NK-92 (cell line): ENCODE data around the gene ADSL.
"Not testable (repeated sequence)": the region's sequence is repeated elsewhere in the genome, so short reads cannot be mapped to it uniquely, and the experiment has no call there.

Experiments
- DNase-seq: peaks from one replicate; lab custom pipeline; 2025; ENCODE audit not compliant: unreplicated experiment; lab: John Stamatoyannopoulos, UW

The ADSL gene

GRCh38 chr22:40367342-40367741, 21.0 kb downstream of the ADSL start:
- no peak for DNase-seq

DNA sequence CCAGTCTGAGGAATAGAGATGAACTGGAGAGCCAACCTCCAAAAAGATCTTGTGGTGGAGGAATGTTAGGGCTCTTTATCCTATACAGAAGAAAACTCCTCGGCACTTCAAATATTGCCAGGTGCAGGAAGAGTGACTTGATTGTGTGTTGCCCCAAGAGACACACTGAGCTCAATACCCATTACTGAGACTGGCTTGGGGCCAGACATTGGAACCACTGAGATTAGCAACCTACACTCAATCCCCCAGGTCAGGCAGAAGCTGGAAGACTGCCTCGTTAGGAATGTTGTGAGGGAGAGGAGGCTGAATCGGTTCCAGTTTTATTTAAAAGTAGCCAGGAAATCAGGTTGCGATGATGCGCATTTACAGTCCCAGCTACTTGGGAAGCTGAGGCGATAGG, 21.7 kb downstream of the ADSL start:
- DNase-seq = no peak

- DNase-seq = no peak
Observed at GRCh38 chr22:40368836-40369235, 22.5 kb downstream of the ADSL start.

DNA sequence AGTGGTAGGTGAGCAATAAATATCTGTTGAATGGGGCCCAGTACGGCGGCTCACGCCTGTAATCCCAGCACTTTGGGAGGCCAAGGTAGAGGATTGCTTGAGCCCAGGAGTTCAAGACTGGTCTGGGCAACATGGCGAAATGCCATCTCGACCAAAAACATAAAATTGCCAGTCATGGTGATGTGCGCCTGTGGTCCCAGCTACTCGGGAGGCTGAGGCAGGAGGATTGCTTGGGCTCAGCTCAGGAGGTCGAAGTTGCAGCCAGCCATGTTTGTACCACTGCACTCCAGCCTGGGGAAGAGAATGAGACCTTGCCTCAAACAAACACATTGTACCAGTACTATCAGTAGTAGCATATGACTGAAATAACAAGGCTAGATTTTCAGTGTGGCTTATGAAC, 28.3 kb downstream of the ADSL start:
- no peak for DNase-seq

- no peak for DNase-seq
Observed at GRCh38 chr22:40376149-40376548, 29.8 kb downstream of the ADSL start.

GRCh38 chr22:40377931-40378330, 31.6 kb downstream of the ADSL start:
- DNase-seq = no peak

DNA sequence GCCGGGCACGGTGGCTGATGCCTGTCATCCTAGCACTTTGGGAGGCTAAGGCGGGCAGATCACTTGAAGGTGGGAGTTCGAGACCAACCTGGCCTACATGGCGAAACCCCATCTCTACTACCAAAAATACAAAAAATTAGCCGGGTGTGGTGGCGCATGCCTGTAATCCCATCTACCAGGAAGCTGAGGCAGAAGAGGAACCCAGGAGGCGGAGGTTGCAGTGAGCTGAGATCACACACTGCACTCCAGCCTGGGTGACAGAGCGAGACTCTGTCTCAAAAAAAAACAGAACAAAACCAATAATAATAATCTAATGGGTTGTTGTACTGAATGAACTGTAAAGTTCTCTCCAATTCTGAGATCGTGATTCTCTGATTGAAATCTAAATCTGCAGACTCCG, 32.1 kb downstream of the ADSL start:
- DNase-seq = not testable (repeated sequence)

DNA sequence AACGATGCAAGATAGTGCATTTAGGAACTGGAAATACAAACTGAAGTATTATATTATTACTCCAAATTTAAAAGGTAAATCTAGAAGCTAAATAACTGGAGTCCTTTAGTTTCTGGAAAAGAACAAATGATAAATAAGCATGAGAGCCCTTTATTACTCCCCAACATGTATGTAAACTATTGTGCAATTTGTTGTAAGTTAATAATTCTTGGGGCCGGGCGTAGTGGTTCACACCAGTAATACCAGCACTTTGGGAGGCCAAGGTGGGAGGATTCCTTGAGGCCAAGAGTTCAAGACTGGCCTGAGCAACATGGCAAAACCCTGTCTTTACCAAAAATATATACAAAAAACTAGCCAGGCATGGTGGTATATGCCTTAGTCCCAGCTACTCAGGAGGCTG, 35.2 kb downstream of the ADSL start:
- no peak for DNase-seq

DNA sequence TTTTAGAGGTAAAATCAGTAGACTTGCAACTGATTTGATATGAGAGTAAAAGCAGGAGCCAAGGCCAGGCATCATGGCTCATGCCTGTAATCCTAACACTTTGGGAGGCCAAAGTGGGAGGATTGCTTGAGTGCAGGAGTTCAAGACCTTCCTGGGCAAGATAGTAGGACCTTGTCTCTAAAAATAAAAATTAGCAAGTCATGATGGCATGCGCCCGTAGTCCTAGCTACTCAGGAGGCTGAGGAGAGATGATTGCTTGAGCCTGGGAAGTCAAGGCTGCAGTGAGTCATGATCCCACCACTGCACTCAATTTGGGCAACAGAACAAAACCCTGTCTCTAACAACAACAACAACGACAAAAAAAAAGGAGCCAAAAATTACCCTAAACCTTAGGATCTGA, 37.6 kb downstream of the ADSL start:
- no peak for DNase-seq

- DNase-seq = no peak
Observed at GRCh38 chr22:40385036-40385782, 38.9 kb downstream of the ADSL start.

GRCh38 chr22:40387746-40388145, 41.4 kb downstream of the ADSL start:
- DNase-seq = no peak

- no peak for DNase-seq
Observed at GRCh38 chr22:40388231-40388630, 41.9 kb downstream of the ADSL start.

- DNase-seq = no peak
Observed at GRCh38 chr22:40391417-40391816, 45.1 kb downstream of the ADSL start.

GRCh38 chr22:40392618-40393017, 46.3 kb downstream of the ADSL start:
- DNase-seq = no peak

- no peak for DNase-seq
Observed at GRCh38 chr22:40394607-40395006, 48.3 kb downstream of the ADSL start.

GRCh38 chr22:40395607-40396006, 49.3 kb downstream of the ADSL start:
- DNase-seq = no peak

DNA sequence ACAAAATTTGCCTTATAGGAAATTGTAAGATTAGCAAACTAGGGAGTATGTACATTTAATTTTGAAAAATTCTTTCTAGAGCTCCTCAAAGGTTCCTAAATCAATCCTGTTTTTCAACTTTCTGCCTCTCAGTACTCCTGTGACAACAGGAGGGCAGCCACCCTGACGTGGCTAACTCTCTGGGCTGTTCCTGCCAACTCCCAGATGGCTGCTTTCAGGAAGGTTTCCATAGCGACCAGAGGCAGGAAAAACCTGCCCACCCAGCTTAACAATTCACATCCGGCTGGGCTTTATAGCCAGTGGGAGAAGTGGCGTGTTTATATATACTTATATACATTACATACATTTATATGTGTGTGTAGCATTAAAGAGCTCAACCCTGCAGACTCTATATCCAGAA, 50.6 kb downstream of the ADSL start:
- DNase-seq = no peak

DNA sequence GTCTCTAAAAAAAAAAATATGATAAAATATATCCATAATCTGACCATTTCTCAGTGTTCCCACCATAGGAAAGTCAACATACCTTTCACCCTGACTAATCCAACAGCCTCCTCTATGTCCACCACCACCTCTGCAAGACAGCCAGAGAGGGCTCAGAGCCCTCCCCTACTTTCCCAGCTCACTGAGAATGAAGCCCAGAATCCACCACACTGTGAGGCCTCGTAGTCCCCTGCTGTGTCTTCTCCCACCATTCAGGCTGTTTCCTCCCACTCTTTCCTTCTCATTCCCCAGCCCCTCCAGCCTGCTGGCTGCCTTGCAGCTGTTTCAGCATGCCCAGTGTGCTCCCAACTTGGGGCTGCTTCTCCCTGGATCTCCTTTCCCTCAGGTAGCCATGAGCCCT, 51.1 kb downstream of the ADSL start:
- DNase-seq = no peak

DNA sequence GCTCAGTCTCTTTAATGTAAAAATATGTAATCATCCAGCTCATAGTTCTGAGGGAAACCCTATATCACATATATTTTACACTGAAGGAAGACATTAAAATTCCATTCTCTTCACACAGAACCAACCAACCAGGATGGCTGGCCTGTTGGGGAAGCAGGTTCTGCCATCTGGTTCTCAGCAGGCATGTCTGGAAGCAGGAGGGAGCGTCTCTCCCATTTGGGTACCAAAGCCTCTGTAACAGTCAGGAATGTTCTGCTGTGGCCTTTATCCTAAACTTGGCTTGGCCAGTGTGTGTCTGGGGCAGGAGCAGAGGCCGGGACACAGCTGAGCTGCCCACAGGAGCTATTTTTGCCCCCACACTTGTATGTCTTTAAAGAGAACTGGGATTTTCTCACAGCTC, 53.3 kb downstream of the ADSL start:
- DNase-seq = no peak

DNA sequence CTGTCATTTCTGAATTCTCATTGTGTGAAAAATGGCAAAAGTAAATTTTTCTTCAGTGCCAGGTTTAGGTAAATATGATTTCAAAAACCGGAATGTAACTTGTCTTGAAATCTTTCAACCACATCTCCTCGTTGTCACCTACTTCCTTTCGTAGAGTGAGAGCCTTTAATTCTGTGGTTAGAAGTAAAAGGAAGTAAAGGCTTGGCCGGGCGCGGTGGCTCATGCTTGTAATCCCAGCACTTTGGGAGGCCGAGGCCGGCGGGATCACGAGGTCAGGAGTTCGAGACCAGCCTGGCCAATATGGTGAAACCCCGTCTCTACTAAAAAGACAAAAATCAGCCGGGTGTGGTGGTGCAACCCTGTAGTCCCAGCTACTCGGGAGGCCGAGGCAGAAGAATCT, 53.9 kb downstream of the ADSL start:
- DNase-seq = no peak

DNA sequence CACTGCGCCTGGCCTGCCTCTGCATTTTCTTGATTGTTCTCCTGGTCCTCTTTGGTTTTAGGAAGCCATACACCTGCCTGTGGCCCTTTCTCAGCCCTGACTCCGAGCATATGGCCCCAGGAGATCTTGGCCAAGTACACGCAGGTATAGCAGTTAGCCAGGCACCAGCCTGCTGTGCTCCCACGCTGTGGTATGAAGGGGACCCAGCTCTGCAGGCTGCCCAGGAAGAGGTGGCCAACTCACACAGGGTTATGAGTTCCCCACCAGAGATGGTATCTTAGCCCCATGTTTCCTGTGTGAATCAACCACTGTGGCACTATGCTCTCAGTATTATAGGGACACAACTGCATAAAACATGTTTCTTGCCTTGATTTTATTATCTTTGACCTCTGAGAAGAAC, 55.2 kb downstream of the ADSL start:
- DNase-seq = no peak

- no peak for DNase-seq
Observed at GRCh38 chr22:40401981-40402406, 55.7 kb downstream of the ADSL start.

- DNase-seq = no peak
Observed at GRCh38 chr22:40403141-40403540, 56.8 kb downstream of the ADSL start.
